HG03342 (cell line): ENCODE measurements around the gene PDHX.

ENCODE experiments used
- ATAC-seq: cut with Tn5 transposase; IDR thresholded peaks from one replicate; pipeline ENCODE4 v1.9.1; 2021; ENCODE audit warnings: mild to moderate bottlenecking, moderate library complexity; ENCODE audit not compliant: unreplicated experiment

Gene PDHX

DNA sequence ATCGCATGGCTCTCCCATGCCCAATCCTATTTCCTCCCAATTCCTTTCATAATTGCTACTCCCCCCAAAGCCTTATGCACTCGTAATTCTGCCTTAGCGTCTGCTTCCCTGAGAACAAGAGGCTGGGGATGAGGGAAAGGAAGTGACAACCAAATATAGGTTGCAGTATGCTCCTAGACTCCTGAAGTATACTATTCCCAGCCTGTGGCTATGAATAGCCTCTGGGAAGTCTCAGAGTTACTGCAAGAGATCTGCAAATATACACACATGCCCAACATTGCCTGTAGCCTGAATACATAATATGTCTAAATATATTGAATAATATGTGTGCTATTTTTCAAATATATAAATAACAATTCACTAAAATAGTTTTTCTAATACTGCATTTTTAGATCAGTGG is 126.5 kb downstream of the PDHX start:
- ATAC-seq = no peak

GRCh38 chr11:35043936-35044335 is 127.5 kb downstream of the PDHX start:
- ATAC-seq = no peak

DNA sequence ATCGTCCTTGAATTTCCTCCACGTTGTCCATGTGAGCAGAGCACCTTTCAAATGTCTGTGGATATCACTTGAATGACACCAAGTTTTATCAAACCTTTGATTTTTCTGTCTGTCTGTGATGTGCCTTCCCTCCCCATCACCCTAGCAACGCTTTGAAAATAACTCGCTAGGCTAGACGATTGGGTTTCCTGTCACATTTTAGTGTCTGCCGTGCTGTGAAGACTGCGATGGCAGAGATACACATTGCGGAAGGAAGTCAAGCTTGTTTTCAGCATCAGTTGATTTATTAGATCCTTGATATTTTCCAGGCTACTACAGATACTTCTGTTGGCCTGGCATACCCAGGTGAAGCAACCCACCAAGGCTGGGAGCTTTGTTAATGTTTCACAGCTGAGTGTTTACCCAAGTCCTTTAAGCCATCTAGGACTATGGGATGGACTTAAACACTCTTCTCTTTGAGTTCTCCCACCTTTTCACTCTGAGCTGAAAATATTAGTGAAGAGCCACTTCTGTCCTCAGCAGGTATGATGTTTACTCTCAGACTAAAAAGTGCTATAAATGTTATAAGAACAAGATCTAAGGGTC is 128.9 kb downstream of the PDHX start:
- peak; percentile 49 for ATAC-seq
